ENCODE results near the gene HIPK2.

HIPK2 gene

DNA sequence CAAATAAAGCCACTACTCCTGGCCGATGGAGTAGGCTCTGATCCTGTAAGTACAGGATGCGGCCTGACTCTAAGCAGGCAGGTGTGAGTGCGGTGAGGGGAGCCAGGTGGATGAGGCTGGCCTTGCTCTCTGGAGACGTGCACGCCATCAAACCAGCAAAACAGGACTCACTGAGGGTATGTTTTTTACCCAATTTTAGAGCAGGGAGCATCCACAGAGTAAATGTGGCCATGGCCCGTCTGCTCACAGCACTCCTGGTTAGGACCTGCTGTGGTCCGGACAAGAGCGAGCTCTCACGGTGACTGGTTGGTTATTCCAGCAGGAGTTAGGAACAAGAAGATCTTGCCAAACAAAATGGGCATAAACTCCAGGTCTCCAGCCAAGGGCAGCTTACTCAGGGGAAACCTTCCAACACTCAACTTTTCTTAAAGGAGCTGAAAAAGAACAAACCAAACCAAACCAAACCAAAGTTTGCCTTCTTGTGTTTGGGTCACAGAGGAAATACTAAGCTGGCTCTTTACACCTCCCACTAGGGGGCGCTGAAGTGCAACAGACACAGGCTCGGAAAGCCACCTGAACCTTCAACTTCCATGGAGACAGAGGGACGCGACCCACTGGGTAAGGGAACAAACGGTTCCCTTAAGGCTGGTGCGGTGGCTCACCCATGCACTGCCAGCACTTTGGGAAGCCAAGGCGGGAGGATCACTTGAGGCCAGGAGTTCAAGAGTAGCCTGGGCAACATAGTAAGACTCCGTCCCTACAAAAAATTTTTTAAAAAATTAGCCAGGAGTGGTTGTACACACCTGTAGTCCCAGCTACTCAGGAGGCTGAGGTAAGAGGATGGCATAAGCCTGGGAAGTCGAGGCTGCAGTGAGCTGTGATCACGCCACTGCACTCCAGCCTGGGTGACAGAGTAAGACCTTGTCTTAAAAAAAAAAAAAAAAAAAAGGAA, 131.9 kb downstream of the HIPK2 start:
- peak; percentile 56 for DNase-seq

DNA sequence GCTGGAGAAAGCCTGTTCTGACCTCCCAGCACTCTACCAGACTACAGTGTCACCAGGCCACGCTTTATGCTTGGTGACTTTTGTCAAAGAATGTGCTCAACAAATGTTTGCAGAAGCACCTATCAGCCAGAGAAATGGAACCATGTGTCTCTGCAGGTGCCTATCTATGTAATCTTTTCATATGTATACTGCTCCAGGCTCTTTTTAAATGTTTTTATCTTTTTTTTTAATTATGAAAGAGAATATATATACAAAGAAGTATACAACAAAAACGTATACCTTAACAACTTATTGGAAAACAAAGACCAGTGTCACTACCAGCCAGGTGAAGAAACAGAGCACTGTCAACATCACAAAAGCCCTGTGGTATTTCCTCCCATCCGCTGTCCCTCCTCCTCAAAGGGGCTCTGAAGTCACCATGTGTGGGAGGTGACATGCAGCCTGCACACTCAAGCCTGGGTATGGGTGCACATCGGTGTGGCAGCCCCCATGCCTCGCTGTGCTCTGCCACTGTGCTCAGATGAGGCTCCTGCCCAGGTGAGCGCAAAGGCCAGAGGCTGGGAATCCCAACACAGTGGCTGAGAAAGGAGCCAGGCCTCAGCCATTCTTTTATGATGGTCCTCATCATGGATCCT, 133.7 kb downstream of the HIPK2 start:
- no peak for DNase-seq

DNA sequence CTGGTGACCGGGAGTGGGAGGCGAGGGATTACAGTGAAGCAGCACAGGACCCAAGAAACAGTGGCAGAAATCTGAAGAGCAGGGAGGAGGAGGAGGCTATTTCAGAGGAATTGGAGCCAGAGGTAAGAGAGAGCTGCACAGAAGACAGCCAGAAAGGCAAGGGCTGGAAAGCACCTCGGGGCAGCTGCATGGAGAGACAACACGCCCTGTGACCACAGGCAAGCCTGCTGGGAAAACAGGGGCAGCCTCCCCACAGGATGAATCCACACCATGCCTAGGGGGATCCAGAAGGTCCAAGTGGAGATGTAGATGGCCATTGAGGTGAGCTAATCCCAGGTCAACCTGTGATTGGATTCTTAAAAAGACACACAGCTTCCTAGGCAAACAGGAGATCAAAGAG, 135.5 kb downstream of the HIPK2 start:
- no peak for DNase-seq

DNA sequence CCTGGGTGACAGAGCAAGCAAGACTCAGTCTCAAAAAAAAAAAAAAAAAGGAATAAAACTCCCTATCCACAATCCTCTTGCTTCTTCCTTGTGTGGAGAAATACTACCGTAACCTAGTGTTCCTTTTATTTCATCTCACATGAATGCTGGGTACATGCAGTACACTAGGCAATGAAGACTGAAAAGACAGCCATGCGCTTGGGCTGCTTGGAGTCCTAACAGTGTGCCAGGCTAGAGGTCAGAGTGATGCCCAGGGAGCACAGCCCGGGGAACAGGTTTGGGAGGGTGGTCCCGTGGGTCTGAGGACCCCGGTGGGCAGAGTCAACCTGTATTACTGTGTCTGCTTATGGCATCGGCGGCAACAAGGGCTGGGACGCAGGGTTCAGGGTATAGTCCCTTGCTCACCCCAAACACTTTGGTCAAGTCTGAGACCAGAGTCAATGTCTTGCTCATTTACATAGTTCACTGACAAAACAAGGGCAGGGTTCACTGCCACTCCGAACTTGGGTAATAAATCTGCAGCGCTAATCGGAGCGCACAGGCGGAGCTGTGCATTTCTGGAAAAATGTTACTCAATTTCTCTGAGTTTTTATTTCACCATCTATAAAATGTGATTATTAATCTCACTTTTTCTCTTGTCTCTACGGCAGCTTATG, 136.3 kb downstream of the HIPK2 start:
- DNase-seq: no peak

DNA sequence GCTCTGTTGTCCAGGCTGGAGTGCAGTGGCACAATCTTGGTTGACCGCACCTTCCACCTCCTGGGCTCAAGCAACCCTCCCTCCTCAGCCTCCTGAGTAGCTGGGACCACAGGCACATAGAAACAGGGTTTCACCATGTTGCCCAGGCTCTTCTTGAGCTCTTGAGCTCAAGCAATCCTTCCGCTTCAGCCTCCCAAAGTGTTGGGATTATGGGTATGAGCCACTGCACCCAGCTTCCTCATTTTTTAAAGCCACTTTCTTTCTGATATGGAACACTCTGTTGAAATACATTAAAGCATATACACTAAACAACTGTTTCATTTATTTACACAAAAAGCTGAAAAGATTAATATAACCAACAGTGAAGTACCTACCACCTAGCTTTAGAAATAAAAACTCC, 137.1 kb downstream of the HIPK2 start:
- DNase-seq: no peak

DNA sequence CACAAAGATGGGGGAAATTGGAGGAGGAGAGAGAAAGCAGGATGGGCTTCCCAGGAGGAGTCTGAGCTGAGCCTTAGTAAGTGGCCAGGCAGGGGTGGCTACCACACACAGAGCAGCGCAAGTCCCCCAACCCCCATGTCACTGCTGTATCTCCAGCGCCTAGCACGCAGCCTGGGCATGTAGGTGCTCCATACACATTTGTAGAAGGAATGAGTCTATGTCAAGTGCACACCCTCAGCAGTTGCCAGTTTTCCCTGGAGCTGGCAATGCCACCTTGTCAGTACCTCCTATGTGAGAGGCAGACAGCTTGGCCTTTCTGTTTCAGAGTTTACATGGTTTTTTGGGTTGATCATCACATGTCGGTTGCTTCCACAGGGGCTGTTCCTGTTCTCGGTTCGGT, 138.2 kb downstream of the HIPK2 start:
- DNase-seq: no peak

DNA sequence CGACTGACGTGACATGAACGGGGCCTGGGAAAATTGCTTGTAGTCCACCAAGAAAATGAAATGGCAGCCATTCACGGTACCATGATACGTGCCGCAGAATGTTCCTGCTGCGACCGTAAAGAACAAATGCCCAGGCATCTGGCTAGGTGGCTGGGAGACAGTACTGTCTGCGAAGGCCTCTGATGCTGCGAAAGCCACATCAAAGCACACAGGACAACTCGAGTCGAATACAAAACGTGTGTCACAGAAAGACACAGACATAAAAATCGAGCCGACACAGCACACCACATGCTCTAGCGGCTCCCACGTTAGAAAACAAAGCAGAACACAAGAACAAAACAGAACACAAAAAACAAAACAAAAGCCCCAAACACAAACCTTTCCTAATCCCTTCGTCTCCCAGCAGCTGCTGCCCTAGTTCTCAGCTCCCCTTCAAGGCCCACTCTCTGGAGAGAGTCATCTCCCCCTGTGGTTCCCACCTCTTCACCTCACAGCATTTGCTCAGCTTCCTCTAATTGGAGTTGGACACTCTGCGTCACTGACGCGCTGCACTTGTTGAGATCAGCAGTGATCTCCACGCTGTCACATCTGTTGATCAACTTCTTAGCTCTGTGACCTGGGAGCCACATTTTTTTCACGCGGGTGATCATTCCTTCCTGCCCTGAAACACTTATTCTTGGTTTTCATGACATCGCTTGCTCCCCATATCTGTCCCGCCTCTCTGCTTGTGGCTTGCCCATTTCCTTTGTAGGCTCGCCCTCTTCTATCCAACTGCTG, 142.1 kb downstream of the HIPK2 start:
- DNase-seq: no peak

DNA sequence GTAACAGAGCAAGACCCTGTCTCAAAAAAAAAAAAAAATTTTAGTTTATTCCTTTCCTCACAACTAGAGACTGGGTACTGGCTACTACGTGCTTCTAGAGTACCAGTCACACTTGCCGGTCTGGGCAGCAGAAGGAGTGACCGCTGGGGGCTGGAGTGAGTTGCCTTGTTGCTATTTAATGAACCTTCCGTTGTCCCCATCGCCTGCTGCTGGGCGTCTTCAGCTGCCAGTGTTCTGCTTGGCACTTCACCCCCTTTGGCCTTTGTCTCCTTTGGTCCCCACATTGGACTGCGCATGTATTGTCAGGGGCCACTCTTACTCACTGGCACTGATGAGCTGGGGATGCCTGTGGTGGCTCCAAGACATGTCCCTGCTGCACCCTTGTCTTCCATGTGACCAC, 143.7 kb downstream of the HIPK2 start:
- DNase-seq: no peak

DNA sequence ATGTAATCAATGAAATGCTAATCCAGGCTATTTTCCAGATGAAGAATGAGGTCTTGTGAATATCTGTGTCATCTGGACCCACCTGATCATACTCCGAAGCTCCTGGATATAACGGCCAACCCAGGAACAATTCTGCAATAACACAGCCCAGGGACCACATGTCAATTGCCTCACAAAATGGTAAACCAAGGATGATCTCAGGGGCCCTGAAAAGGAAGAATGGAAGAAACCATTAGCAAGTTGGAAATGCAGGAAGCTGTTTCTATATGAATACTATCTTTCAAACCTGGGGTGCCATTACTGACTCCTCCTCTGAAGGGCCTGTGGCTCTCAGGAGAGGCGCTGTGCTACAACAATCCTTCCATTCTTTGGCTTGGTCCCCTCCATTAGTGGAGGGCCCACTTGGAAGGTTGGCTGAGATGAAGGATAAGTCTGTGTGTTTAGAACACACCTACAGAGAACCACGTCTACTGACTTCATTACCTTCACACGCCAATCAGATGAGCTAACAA, 146.2 kb downstream of the HIPK2 start:
- DNase-seq: no peak

DNA sequence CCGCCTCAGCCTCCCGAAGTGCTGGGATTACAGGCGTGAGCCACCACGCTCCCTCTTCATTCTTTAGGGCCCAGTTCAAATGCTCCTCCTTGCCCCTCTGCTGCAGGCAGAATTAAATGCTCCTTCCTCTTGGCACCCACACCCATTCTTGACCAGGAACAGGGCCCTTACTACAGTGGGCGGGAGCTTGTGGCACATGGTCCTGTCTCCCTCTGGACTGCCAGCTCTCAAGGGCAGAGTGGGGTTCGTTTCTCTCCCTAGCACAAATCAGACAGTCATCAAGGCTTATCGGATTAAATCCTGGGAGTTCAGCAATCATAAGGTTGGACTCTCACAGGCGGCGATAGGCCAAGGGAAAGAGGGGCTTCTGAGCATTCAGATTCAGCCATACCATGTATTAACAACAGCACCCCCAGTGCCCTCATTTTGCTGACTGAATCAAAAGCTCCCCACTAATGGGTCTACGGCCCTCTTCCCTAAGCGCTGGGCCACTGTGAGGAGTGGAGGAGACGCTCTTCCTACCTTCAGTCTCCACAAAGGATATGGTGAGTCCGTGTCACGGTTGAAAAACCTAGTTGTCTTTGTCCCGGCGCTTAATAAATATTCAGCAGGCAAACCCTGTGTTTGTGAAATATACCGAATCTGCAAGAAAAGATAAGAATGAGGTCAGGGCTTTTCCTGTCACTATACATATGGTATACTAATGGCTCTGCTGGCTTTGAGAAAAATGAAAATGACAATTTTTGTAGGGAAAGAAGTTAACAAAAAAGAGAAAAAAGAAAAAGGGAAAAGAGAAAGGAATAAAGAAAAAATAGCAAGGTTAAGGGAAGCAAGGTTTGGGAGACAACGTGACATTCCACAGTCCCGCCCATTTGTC, 146.9 kb downstream of the HIPK2 start:
- DNase-seq: no peak

DNA sequence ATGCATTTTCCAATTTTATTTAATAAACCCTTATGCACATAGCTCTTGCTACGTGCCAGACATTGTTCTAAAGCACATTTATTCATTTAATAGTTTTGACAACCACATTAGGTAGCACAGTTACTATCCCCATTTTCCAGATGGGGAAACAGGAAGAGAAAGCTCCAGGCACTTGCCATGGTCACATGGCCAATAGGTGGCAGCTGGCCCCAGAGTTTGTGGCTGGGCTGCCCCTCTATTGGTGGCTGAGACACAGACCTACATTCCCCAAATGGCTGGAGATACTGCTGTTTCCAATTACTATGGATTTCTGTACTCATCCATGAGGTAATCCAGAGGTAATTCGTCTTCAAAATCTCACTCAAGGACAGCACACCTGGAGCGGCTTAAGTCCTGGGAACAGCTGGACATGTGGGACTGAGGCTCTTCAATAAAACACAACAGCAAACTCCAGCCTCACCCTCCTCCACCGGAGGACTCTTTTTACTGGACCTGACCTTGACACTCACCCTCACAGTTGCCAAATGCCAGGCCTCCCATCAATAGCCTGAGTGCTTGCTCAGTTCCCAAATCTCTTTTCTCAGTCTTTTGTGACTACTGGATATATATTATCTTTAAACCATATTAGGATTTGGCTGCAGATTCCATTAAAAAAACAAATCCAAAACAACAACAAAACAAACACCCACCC, 148.3 kb downstream of the HIPK2 start:
- DNase-seq: no peak

DNA sequence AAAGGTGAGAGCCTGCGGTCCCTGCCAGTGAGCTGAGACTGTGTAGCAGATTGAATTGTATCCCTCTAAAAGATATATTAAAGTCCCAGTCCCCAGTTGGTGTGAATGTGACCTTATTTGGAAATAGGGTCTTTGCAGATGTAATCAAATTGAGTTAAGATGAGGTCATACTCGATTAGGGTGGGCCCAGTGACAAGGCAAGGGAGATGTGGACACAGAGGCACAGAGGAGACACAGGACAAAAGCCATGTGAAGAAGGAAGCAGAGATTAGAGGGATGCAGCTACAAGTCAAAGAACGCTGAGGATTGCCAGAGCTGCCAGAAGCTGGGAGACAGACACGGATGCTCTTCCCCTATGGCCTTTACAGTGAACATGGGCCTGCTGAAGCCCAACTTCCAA, 150.0 kb downstream of the HIPK2 start:
- no peak for DNase-seq

DNA sequence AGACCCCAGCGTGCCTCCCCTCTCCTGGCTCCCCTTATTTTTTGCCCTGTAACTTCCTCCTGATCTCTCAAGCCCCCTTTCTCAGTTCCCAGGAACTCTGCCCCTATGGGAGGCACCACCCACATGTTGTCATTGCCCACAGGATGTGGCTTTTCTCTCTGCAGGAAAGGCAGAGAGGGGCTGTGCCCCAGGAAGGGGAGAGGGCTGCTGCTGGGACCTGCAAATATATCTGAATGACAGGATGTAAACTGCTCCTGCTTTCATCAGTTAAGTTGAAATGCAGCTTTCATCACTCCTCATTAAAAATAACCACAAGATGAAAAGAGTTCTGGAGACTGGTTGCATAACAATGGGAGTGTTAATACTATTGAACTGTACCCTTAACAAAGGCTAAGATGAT, 151.0 kb downstream of the HIPK2 start:
- DNase-seq: no peak

DNA sequence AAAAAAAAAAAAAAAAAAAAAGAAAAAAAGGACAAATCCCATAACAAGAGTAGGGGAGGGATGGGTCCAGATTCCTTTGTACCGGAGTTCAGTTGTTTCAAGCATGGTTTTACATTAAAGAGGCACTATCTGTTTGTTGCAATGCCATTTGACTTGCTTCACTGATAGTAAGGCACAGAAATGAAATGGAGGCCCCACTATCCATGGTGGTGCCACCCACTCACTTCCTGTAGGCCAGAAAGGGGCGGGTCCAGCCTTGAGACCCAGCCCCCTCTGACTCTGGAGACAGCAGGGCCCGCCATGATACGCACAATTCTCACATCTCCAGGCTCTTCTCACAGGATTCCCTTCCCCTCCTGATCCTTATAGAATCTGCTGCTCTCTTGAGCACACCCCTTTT, 154.3 kb downstream of the HIPK2 start:
- DNase-seq: no peak

DNA sequence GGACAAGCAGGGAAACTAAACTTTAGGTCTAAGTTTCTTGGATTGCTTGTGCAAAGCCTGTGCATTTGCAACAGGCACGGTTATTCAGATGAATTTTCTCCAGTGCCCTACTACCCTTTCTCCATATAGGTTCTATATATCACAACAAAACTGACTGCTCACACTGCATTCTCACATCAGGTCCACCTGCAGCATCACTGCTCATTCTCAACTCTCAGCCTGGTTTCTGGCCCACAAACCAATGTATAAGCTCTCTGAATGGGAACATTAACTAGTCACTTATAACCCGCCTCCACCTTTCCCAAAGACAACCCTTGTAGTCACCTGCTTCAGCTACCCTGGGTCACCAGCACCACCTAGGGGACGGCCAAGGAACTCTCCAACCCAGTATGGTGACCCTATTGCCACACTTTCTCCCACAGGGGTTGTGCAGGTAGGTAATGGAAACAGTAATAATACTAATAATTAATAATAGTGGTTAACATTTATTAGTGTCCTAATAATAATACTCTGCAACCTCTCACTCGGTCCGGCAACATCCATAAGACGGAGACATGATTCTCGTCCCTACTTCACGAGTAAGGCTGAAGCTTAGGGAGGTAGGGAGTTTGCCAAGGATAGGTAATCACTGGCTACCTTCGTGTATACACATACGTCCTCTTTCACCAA, 157.0 kb downstream of the HIPK2 start:
- no peak for DNase-seq

DNA sequence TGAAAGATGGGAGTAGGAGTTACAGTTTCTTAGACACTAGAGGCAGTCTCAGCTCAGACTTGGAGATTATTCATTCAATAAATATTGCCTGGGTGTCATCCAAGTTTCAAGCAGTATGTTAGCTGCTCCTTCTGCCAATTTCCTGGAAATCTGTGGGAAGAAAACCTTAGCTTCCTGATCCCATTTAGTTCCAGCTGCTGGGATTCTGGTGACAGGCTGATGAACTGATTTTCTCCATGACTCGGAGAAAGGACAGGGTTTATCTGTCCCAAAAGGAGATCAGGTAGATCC, 158.5 kb downstream of the HIPK2 start:
- DNase-seq: no peak

DNA sequence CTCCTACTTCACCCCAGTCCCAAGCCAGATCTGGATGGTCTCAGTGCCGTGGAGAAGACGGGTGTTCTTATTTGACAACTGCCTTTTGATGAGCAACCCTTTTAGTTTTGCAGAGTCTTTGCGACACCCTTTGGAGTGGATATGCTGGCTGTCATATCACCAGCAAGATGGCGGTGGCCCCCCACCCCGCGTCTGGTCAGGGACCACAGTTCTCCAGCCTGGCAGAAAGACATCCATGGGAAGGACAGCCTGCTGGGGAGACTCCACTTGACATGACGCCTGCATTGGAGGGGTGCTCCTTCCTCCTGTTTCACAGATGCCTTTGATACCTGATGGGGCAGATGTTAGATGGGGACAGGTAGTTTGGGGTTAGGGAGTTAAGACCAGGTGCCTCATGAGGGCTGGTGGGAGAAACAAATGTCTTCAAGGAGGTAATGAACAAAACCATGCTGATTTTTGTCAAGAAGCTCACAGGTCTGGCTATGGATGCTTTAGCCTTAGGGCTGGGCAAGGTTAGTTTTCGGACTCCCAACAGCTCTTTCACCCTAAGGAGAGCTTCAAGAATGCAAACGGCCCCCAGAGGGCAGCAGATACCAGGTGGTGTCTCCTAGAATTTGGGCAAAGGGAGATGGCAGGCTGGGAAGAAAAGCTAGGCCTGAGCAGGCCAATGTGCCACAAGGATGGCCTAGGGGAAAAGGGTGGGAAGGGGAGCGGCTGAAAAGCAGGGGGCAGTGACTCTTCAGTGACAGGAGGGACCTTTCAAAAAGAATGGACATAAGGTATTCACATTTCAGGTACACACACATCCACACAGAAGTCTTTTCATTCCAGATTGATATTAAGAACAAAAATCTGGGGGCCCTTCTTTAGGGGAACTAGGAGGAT, 159.1 kb downstream of the HIPK2 start:
- no peak for DNase-seq

DNA sequence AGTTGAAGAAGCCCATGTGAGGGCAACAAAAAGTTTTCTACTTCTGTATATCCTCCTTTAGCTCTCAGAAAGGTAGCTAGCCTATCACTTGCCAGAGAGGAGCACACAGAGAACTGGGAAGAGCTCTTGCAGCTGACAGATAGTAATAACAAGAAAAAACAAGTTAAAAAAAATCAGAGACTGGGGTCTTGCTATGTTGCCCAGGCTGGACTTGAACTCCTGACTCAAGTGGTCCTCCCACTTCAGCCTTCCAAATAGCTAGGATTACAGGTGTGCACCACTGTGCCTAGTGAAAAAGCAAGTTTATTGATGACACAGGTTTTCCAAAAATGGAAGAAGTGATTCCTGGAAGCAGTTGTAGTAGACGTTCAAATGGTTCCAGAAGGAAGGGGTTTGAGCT, 160.7 kb downstream of the HIPK2 start:
- DNase-seq: no peak

DNA sequence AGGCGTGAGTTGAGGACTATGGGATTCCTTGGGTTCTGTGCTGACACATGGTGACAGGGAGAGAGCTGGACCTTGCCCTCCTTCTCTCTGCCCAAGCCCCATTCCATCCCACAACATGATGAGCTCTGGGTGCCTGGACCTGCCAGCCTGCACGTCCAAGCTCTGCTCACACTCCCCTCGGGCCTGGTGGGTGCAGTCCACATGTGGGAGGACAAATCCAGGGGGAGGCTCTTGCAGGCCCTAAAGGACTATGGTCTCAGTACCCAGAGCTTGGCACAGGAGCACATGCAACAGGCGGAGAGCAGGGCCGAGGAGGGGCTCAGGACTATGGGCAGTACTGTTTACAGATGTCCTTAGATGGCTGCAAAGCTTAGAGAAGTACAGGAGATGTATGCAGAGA, 162.9 kb downstream of the HIPK2 start:
- no peak for DNase-seq

DNA sequence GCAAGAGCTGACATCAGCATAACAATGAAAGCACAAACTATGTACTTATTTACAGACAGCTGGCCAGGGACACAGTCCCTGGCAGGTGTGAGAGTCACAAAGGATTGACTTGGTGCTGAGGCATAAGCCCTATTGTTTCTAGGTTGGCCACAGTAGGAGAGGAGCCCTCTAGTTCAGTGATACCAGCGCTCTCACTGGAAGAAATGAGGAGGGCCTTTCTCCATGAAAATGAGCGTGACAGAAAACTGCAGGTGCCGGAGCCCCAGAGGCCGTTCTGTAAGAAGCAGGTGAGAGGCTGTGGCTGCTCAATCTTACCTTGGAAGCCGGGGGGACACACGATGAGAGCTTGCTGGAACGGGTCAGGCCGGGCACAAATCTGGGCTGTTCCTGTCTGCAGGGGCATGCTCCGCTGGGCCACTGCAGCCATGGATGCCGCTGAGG, 163.8 kb downstream of the HIPK2 start:
- peak; percentile 32 for DNase-seq

Data from NCI-H2081 treated with DMSO at 0.1 percent for 48 hours (cell line).